H1 (cell line): ENCODE data around the gene PDE6B. TPM values are rescaled to one million over a fixed set of nuclear protein-coding genes. Genes with fewer than 3 reads are reported as not detected.
A peak's percentile ranks its signal among the peaks of the same experiment; 100 is the strongest.

Source experiments
- CTCF ChIA-PET: fragments of 300-600 bp; sonication (Branson Sonifier 250); formaldehyde crosslinking; loops from one replicate; lab custom pipeline; 2021; ENCODE audit not compliant: partially characterized antibody; lab: Charles Lee
- POLR2A ChIA-PET: fragments of 300-600 bp; sonication (Branson Sonifier 250); formaldehyde crosslinking; loops from one replicate; lab custom pipeline; 2021; ENCODE audit warnings: inconsistent platforms; ENCODE audit not compliant: partially characterized antibody; lab: Charles Lee
- DNase-seq, 2 experiments: peaks; one replicate each; pipeline versions ENCODE4 v3.0.0 to v3.0.0-alpha.2; 2010 to 2022; ENCODE audit warnings: low spot score in 2 of 2, low read depth in 1 of 2, mixed read lengths in 1 of 2
- FAIRE-seq: peaks from 2 replicates; lab custom pipeline; 2011; peaks lifted over from hg19 to GRCh38; lab: Jason Lieb, UNC
- H2AFZ ChIP-seq: 2 replicates; pipeline ENCODE4 v1.8.1; 2012; ENCODE audit warnings: low read length, inconsistent platforms
- H2AK5ac ChIP-seq: 2 replicates; pipeline ENCODE4 v1.6.1; 2013; ENCODE audit warnings: low read depth, low read length
- H2BK120ac ChIP-seq: replicated peaks from 2 replicates; pipeline ENCODE3; 2013; ENCODE audit warnings: low read depth, low read length, inconsistent platforms
- H2BK12ac ChIP-seq: 2 replicates; pipeline ENCODE4 v1.6.1; 2013; ENCODE audit warnings: low read depth, low read length
- H2BK15ac ChIP-seq: 2 replicates; pipeline ENCODE4 v1.6.1; 2013; ENCODE audit warnings: low read length
- H2BK20ac ChIP-seq: 2 replicates; pipeline ENCODE4 v1.6.1; 2013; ENCODE audit warnings: low read length
- H2BK5ac ChIP-seq: 2 replicates; pipeline ENCODE4 v1.6.1; 2013; ENCODE audit warnings: low read depth, low read length
- H3K14ac ChIP-seq: 2 replicates; pipeline ENCODE4 v1.6.1; 2013; ENCODE audit warnings: inconsistent platforms; ENCODE audit not compliant: insufficient read length
- H3K18ac ChIP-seq: 2 replicates; pipeline ENCODE4 v1.6.1; 2013; ENCODE audit warnings: low read length; ENCODE audit errors: extremely low read depth
- H3K23ac ChIP-seq: 2 replicates; pipeline ENCODE4 v1.6.1; 2013; ENCODE audit warnings: inconsistent platforms; ENCODE audit not compliant: insufficient read length
- H3K23me2 ChIP-seq: 2 replicates; pipeline ENCODE4 v1.6.1; 2013; ENCODE audit warnings: low read depth, low read length
- H3K27ac ChIP-seq: 2 replicates; pipeline ENCODE4 v1.6.1; 2011; ENCODE audit warnings: low read depth, low read length, inconsistent platforms
- H3K27me3 ChIP-seq, 4 experiments: replicated peaks in 1 of 4; 1 replicate in 1 of 4; 2 replicates in 3 of 4; pipeline versions ENCODE4 v1.6.1 to v1.8.1; 2011 to 2013; ENCODE audit warnings: low read length in 3 of 4, mild to moderate bottlenecking in 3 of 4, inconsistent platforms in 2 of 4, mixed read lengths in 2 of 4, moderate library complexity in 1 of 4; ENCODE audit not compliant: control insufficient read depth in 3 of 4, insufficient read depth in 3 of 4; ENCODE audit errors: extremely low read depth in 1 of 4
- H3K36me3 ChIP-seq, 4 experiments: 2 replicates each; pipeline versions ENCODE4 v1.6.1 to v1.8.1; 2011 to 2013; ENCODE audit warnings: mild to moderate bottlenecking in 4 of 4, low read length in 3 of 4, moderate library complexity in 2 of 4, control low read depth in 1 of 4, inconsistent platforms in 1 of 4; ENCODE audit not compliant: insufficient read depth in 4 of 4, control insufficient read depth in 2 of 4
- H3K4ac ChIP-seq: replicated peaks from 2 replicates; pipeline ENCODE3; 2013; ENCODE audit warnings: low read length, low read depth, mixed read lengths, inconsistent platforms; ENCODE audit not compliant: insufficient read length
- H3K4me1 ChIP-seq, 4 experiments: replicated peaks in 1 of 4; 1 replicate in 1 of 4; 2 replicates in 3 of 4; pipeline versions ENCODE4 v1.6.1 to v1.8.1; 2011 to 2013; ENCODE audit warnings: low read length in 3 of 4, inconsistent platforms in 2 of 4, mixed read lengths in 1 of 4; ENCODE audit not compliant: insufficient read depth in 4 of 4, control insufficient read depth in 3 of 4
- H3K4me2 ChIP-seq, 2 experiments: 2 replicates each; pipeline versions ENCODE4 v1.6.1 to v1.8.1; 2011 to 2013; ENCODE audit warnings: low read depth in 2 of 2, low read length in 2 of 2, control low read depth in 1 of 2, inconsistent platforms in 1 of 2, mild to moderate bottlenecking in 1 of 2; ENCODE audit not compliant: insufficient read depth in 1 of 2
- H3K4me3 ChIP-seq, 4 experiments: fragments of 200-600, 300-600 bp in 1 of 4; sonication (generic), shearing (Covaris generic), sonication (Bioruptor Twin) in 1 of 4; 2 replicates each; pipeline versions ENCODE4 v1.5.1 to v1.8.1; 2011 to 2016; ENCODE audit warnings: low read length in 4 of 4, low read depth in 3 of 4, control low read depth in 2 of 4, inconsistent platforms in 2 of 4, mild to moderate bottlenecking in 2 of 4, mixed read lengths in 1 of 4, moderate library complexity in 1 of 4; ENCODE audit not compliant: insufficient read depth in 2 of 4; ENCODE audit errors: extremely low read depth in 1 of 4
- H3K56ac ChIP-seq: replicated peaks from 2 replicates; pipeline ENCODE3; 2013; ENCODE audit warnings: low read depth, mild to moderate bottlenecking, mixed read lengths, low read length, inconsistent platforms; ENCODE audit not compliant: insufficient read length
- H3K79me1 ChIP-seq: 2 replicates; pipeline ENCODE4 v1.6.1; 2013; ENCODE audit warnings: low read depth, low read length, control low read depth
- H3K79me2 ChIP-seq, 2 experiments: 2 replicates each; pipeline versions ENCODE4 v1.6.1 to v1.8.1; 2012 to 2013; ENCODE audit warnings: low read length in 2 of 2, mild to moderate bottlenecking in 2 of 2, inconsistent platforms in 1 of 2; ENCODE audit not compliant: insufficient read depth in 2 of 2, control insufficient read depth in 1 of 2
- H3K9ac ChIP-seq, 4 experiments: replicated peaks in 1 of 4; 1 replicate in 1 of 4; 2 replicates in 3 of 4; pipeline versions ENCODE4 v1.6.1 to v1.8.1; 2011 to 2013; ENCODE audit warnings: low read depth in 3 of 4, low read length in 3 of 4, control low read depth in 2 of 4, mild to moderate bottlenecking in 2 of 4, moderate library complexity in 2 of 4, inconsistent platforms in 1 of 4; ENCODE audit errors: extremely low read depth in 1 of 4
- H3K9me3 ChIP-seq, 2 experiments: 2 replicates each; pipeline versions ENCODE4 v1.6.1 to v1.8.1; 2012 to 2013; ENCODE audit warnings: mild to moderate bottlenecking in 2 of 2, moderate library complexity in 2 of 2, control low read depth in 1 of 2, inconsistent platforms in 1 of 2, low read depth in 1 of 2, low read length in 1 of 2, mixed read lengths in 1 of 2; ENCODE audit not compliant: insufficient read depth in 2 of 2
- H4K20me1 ChIP-seq, 2 experiments: replicated peaks in 1 of 2; 2 replicates each; pipeline versions ENCODE3 to v1.8.1; 2011 to 2013; ENCODE audit warnings: inconsistent platforms in 2 of 2, low read length in 2 of 2, mild to moderate bottlenecking in 1 of 2; ENCODE audit not compliant: insufficient read depth in 2 of 2, control insufficient read depth in 1 of 2
- H4K5ac ChIP-seq: 2 replicates; pipeline ENCODE4 v1.6.1; 2013; ENCODE audit warnings: low read length, low read depth, mixed read lengths, inconsistent platforms; ENCODE audit not compliant: insufficient read length
- H4K8ac ChIP-seq: 2 replicates; pipeline ENCODE4 v1.8.0; 2013; ENCODE audit warnings: mild to moderate bottlenecking, moderate library complexity, low read length, inconsistent platforms; ENCODE audit not compliant: insufficient read depth; ENCODE audit errors: extremely low read depth
- H4K91ac ChIP-seq: replicated peaks from 2 replicates; pipeline ENCODE3; 2013; ENCODE audit warnings: low read length, mixed read lengths, inconsistent platforms; ENCODE audit not compliant: insufficient read length
- BACH1 ChIP-seq: IDR thresholded peaks from 2 replicates; pipeline ENCODE4 v1.6.1; 2012; ENCODE audit warnings: low read length, improper control_type of control experiment
- GABPA ChIP-seq: IDR thresholded peaks from 2 replicates; pipeline ENCODE4 v1.6.1; 2011; ENCODE audit warnings: mild to moderate bottlenecking, low read length, moderate library complexity, borderline replicate concordance; ENCODE audit not compliant: insufficient read depth
- GTF2F1 ChIP-seq: IDR thresholded peaks from 2 replicates; pipeline ENCODE4 v1.6.1; 2012; ENCODE audit warnings: low read depth, low read length, improper control_type of control experiment, borderline replicate concordance
- NANOG ChIP-seq: IDR thresholded peaks from 2 replicates; pipeline ENCODE4 v1.6.1; 2011; ENCODE audit warnings: low read length, low read depth, mild to moderate bottlenecking, inconsistent platforms; ENCODE audit not compliant: insufficient read depth, poor library complexity, severe bottlenecking
- NRF1 ChIP-seq: IDR thresholded peaks from 2 replicates; pipeline ENCODE4 v1.6.1; 2011; ENCODE audit warnings: mild to moderate bottlenecking, low read depth, low read length, improper control_type of control experiment
- POLR2AphosphoS5 ChIP-seq: IDR thresholded peaks from 2 replicates; pipeline ENCODE4 v1.6.1; 2011; ENCODE audit warnings: low read depth, low read length
- SP4 ChIP-seq: IDR thresholded peaks from 2 replicates; pipeline ENCODE4 v1.6.1; 2012; ENCODE audit warnings: low read length, inconsistent platforms
- TAF1 ChIP-seq: IDR thresholded peaks from 2 replicates; pipeline ENCODE4 v1.6.1; 2011; ENCODE audit warnings: mild to moderate bottlenecking, low read depth, low read length
- TCF12 ChIP-seq: IDR thresholded peaks from 2 replicates; pipeline ENCODE4 v1.6.1; 2011; ENCODE audit warnings: low read depth, mild to moderate bottlenecking, low read length
- WGBS, 2 experiments: shearing (Covaris generic) in 1 of 2; methylation state at CpG; one replicate each; pipeline versions ENCODE4 v1.1.6 to v1.1.7; 2013 to 2015; ENCODE audit warnings: low lambda C conversion rate in 2 of 2, mixed read lengths in 2 of 2, inconsistent platforms in 1 of 2, low coverage in 1 of 2, missing lambda C conversion rate in 1 of 2; ENCODE audit not compliant: insufficient replicate concordance in 2 of 2, insufficient coverage in 1 of 2, insufficient read length in 1 of 2; ENCODE audit errors: extremely low coverage in 1 of 2, missing lambda C conversion rate in 1 of 2; 5-methylcytosine and 5-hydroxymethylcytosine counted together
- polyA plus RNA-seq, 7 experiments: library from polyadenylated mRNA; depleted of rRNA in 3 of 7; stranded (reverse) in 5 of 7; unstranded in 2 of 7; fragments of >200 nt in 5 of 7; fragments of 200-250 nt in 2 of 7; gene quantifications; 1 replicate in 5 of 7; 2 replicates in 1 of 7; 4 replicates in 1 of 7; pipeline versions ENCODE4 v1.2.1 to v1.2.3, GENCODE V29; 2011 to 2013; ENCODE audit warnings: missing spikeins in 2 of 7, mixed read lengths in 2 of 7
- total RNA-seq: library from RNA; stranded (reverse); fragmentation: NEBNext Ultra II Directional; extraction: Animal tissue kit (Norgen Biotek cat#: 25700); gene quantifications from 2 replicates; pipeline ENCODE4 v1.2.1, GENCODE V29; 2021
- TF ChIP-seq, protein P1 (sequence below): IDR thresholded peaks from 2 replicates; pipeline ENCODE4 v1.6.1; 2012; ENCODE audit warnings: low read length, inconsistent platforms
- TF ChIP-seq, protein P2 (sequence below): IDR thresholded peaks from 2 replicates; pipeline ENCODE4 v1.6.1; 2012; ENCODE audit warnings: inconsistent platforms

Gene PDE6B
- total and polyA plus RNA-seq, 2 of the 8 experiments (the other 6 are each of a cell fraction or from before 2014, with no cell fraction given), result 4.1 to 8.4 TPM

- DNase-seq, result no peak
- TF ChIP-seq, protein P1, sequence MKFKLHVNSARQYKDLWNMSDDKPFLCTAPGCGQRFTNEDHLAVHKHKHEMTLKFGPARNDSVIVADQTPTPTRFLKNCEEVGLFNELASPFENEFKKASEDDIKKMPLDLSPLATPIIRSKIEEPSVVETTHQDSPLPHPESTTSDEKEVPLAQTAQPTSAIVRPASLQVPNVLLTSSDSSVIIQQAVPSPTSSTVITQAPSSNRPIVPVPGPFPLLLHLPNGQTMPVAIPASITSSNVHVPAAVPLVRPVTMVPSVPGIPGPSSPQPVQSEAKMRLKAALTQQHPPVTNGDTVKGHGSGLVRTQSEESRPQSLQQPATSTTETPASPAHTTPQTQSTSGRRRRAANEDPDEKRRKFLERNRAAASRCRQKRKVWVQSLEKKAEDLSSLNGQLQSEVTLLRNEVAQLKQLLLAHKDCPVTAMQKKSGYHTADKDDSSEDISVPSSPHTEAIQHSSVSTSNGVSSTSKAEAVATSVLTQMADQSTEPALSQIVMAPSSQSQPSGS, result no peak
- TF ChIP-seq POLR2AphosphoS5 (no peak), NRF1 (no peak), GTF2F1 (no peak), TCF12 (no peak), GABPA (no peak), TAF1 (no peak), SP4 (no peak), BACH1 (no peak), NANOG (no peak)
- TF ChIP-seq, protein P2, sequence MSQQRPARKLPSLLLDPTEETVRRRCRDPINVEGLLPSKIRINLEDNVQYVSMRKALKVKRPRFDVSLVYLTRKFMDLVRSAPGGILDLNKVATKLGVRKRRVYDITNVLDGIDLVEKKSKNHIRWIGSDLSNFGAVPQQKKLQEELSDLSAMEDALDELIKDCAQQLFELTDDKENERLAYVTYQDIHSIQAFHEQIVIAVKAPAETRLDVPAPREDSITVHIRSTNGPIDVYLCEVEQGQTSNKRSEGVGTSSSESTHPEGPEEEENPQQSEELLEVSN, result peak; percentile 81
Measured at GRCh38 chr4:680091-680490, 54.7 kb downstream of the PDE6B start.

More at GRCh38 chr4:680091-680490, 54.7 kb downstream of the PDE6B start:
- Histone ChIP-seq H3K4me3 (peak overlapping the region in 1 of 4 experiments; percentile 74; a peak in 2 of 8 replicates), H3K27ac (no peak overlapping the region), H3K4ac (peak overlapping the region; percentile 67), H3K36me3 (no peaks in the 10 kb centered on the region), H2BK12ac (0 out of 2 replicates have a peak overlapping the region, but pooled peaks have one; percentile 39), H4K20me1 (peaks cover 0 to 13% of the 10 kb centered on the region in 2 experiments), H2AK5ac (no peak overlapping the region), H4K5ac (no peak overlapping the region), H3K23me2 (0 out of 2 replicates have a peak, but pooled peaks cover under 1% of the 10 kb centered on the region), H3K79me2 (no peaks in the 10 kb centered on the region), H2BK20ac (no peak overlapping the region), H3K56ac (no peak overlapping the region), H3K18ac (no peak overlapping the region), H3K27me3 (no peaks in the 10 kb centered on the region; a peak in 2 of 7 replicates), H4K91ac (peak overlapping the region; percentile 56), H2BK15ac (0 out of 2 replicates have a peak overlapping the region, but pooled peaks have one; percentile 29), H3K23ac (no peak overlapping the region), H3K9me3 (no peaks in the 10 kb centered on the region), H3K79me1 (no peaks in the 10 kb centered on the region), H3K4me1 (peaks cover 0 to 19% (median 6%) of the 10 kb centered on the region in 4 experiments; a peak in 5 of 7 replicates), H2AFZ (no peak overlapping the region), H2BK120ac (no peak overlapping the region), H3K4me2 (peak overlapping the region; percentile 58 to 62), H3K9ac (no peak overlapping the region), H3K14ac (no peak overlapping the region), H2BK5ac (no peak overlapping the region), H4K8ac (no peak overlapping the region)
- 88% methylated on average over 9 of the region's 9 CpGs; no CpG with 5 or more reads in 1 of the 2 experiments for WGBS, 2 experiments
- ChIA-PET POLR2A (interaction anchor here (0.8 to 6.3 kb wide), 8 partner anchors 7 to 77 kb away, joined by 3 to 34 read pairs (median 4); partner anchors contain the start of genes ATP5ME, MYL5 and PCGF3), CTCF (interaction anchor here (1.4 kb wide), 2 partner anchors 21 to 32 kb away, joined by 4 read pairs; no protein-coding TSS in a partner anchor)
- FAIRE-seq, result no peak
